ENCODE data around the gene NCKAP5L.

DNA sequence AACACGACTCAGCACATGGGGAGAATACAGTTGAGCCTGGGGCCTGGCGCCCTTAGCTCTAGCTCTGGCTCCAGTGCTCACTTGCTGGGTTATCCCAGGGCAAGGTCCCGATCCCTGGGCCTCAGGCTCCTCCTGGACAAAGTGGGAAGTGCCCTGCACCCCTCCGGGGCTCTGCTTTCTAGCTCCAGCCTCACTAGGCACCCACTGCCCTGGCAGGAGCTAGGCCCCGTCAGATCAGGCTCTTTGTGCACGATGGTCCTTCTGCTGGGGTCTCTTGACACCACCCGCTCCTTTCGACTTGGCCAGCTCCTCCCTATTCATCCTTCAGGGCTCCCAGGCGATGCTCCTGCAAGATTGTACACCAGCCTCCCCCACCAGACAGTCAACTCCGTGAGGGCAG lies 23.4 kb downstream of the NCKAP5L start:
- TF ChIP-seq, protein P1, sequence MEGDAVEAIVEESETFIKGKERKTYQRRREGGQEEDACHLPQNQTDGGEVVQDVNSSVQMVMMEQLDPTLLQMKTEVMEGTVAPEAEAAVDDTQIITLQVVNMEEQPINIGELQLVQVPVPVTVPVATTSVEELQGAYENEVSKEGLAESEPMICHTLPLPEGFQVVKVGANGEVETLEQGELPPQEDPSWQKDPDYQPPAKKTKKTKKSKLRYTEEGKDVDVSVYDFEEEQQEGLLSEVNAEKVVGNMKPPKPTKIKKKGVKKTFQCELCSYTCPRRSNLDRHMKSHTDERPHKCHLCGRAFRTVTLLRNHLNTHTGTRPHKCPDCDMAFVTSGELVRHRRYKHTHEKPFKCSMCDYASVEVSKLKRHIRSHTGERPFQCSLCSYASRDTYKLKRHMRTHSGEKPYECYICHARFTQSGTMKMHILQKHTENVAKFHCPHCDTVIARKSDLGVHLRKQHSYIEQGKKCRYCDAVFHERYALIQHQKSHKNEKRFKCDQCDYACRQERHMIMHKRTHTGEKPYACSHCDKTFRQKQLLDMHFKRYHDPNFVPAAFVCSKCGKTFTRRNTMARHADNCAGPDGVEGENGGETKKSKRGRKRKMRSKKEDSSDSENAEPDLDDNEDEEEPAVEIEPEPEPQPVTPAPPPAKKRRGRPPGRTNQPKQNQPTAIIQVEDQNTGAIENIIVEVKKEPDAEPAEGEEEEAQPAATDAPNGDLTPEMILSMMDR (IDR thresholded peaks at IDR 0.05) = no peak
- TF ChIP-seq POLR2A (IDR thresholded peaks at IDR 0.05) = no peak

All from body of pancreas (tissue), 4 donors.